ENCODE results near the gene SORCS2.

SORCS2 gene

DNA sequence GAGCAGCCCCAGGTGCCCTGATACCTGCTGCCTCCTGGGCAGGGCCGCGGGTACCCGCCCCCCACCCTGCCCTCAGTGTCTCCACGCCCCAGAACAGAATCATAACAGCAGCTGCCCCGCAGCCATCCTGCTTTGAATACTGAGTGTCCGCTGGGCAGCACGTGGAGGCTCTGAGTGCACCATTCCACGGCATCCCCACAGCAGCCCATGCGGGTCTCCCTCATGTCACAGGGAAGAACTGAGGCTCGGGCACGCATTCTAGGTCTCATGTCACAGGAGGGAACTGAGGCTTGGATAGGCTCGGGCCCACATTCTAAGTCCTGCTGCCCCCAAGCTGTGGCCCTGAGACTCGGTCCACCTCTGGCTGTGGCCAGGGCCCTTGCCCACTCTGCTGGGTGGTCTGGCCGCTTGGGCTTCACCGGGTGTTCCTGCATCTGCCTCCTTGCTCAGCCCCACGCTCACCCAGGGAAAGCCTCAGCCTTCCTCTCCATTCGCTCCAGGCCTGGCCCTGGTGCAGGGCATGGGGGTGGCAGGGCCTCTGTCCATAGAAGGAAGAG is 464.0 kb downstream of the SORCS2 start:
- peaks cover 29% of the 10 kb centered on the region for H3K27me3 Mint-ChIP-seq

GRCh38 chr4:7657545-7658297 is 465.4 kb downstream of the SORCS2 start:
- no peak overlapping the region for H3K4me3 Mint-ChIP-seq

More for the DNA sequence above, 464.0 kb downstream of the SORCS2 start:
- no peak for DNase-seq
- Mint-ChIP-seq H3K36me3 (ENCODE audit: low read depth) (no peaks in the 10 kb centered on the region), H3K4me3 (no peak overlapping the region), H3K4me1 (ENCODE audit: low read depth) (no peaks in the 10 kb centered on the region), H3K9me3 (no peaks in the 10 kb centered on the region), H3K27ac (no peak overlapping the region)

DNA sequence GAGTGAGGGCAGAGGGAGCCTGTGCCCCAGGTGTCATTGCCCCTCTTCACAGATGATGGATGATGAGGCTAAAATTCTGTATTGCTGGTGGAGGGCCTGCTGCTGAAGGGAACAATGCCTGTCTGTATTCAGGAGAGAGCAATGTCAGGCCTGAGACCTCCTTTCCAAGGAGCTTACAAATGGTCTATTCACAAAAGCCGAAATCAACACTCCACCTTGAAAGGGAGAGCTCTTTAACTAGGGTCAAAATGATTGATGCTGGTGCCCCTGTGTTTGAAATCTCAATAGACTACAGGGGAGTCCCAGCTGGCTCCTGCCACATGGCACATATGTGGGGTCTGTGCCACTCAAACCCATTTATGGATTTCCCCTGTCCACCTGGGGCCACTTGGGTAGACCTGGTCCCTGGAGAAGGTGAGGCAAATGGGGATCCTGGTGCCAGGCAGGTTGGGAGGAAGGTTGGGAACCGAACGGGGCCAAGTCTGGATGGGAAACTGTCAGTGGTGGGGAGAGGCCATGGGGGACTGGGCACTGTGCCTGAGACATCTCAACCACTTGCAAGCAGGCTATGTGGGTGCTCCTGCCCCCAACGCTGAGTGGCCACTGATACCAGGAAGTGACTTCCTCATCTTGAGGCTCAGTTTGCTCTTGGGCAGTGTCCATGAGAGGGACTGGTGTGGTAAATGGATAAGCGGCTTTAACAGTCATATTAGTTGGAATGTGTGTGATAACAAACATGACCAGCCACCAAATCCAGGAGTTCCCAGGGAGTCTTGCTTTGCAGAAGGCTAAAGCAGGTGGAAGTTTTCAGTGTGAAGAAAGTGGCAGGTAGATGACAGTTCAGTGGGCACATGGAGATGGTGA is 466.2 kb downstream of the SORCS2 start:
- no peaks in the 10 kb centered on the region for H3K4me1 Mint-ChIP-seq (ENCODE audit: low read depth)
- DNase-seq = no peak
- H3K27ac Mint-ChIP-seq = no peak overlapping the region
- H3K27me3 Mint-ChIP-seq = peaks cover 21% of the 10 kb centered on the region
- no peaks in the 10 kb centered on the region for H3K36me3 Mint-ChIP-seq (ENCODE audit: low read depth)
- no peak overlapping the region for H3K4me3 Mint-ChIP-seq
- no peaks in the 10 kb centered on the region for H3K9me3 Mint-ChIP-seq

More at GRCh38 chr4:7657545-7658297, 465.4 kb downstream of the SORCS2 start:
- H3K9me3 Mint-ChIP-seq = no peaks in the 10 kb centered on the region
- no peaks in the 10 kb centered on the region for H3K4me1 Mint-ChIP-seq (ENCODE audit: low read depth)
- DNase-seq = no peak
- no peak overlapping the region for H3K27ac Mint-ChIP-seq
- peaks cover 24% of the 10 kb centered on the region for H3K27me3 Mint-ChIP-seq
- no peaks in the 10 kb centered on the region for H3K36me3 Mint-ChIP-seq (ENCODE audit: low read depth)

- Mint-ChIP-seq H3K27ac (no peak overlapping the region), H3K4me3 (no peak overlapping the region), H3K27me3 (peaks cover 11% of the 10 kb centered on the region), H3K36me3 (ENCODE audit: low read depth) (no peaks in the 10 kb centered on the region), H3K4me1 (ENCODE audit: low read depth) (no peaks in the 10 kb centered on the region), H3K9me3 (no peaks in the 10 kb centered on the region)
- DNase-seq = no peak
Measured at GRCh38 chr4:7659429-7660175, 467.3 kb downstream of the SORCS2 start.

DNA sequence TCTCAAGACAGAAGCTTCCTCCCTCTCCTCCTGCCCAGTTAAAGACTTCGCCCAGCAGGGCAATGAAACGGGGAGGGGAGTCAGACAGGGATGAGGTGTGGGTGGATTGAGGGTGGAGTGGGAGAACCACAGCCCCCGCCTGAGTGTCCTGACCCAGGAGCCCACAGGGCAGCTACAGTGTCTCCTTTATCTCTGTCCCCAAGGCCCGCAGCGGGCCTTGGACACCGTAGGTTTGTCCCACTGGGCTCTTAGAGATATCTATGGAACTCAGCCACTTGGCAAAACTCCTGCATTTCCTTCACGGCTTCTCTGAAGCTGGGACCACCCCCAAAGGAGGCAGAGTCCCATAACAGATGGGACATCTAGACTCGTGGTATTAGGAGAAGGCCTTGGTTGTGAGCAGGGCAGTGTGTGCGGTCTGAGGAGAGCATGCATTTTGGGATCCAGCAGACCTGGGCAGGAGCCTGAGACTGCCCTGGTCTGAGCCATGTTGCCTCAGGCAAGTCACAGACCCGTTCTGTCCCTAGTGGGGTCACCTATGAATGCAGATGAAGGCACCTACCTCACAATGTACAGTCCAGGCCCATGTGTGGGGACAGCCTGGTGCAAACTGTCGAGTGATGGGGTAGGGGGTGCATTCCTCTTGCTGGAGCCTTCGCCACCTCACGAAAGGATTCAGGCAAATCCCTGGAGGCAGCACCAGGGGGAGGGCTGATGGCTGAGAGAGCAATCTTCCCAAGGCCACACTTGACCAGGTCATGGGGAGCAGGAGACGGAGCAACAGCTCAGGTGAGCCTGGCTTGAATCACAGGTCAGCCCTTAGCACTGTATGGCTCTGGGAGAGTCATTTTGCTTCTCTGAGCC is 468.1 kb downstream of the SORCS2 start:
- peaks cover 5% of the 10 kb centered on the region for H3K27me3 Mint-ChIP-seq
- H3K9me3 Mint-ChIP-seq = no peaks in the 10 kb centered on the region

DNA sequence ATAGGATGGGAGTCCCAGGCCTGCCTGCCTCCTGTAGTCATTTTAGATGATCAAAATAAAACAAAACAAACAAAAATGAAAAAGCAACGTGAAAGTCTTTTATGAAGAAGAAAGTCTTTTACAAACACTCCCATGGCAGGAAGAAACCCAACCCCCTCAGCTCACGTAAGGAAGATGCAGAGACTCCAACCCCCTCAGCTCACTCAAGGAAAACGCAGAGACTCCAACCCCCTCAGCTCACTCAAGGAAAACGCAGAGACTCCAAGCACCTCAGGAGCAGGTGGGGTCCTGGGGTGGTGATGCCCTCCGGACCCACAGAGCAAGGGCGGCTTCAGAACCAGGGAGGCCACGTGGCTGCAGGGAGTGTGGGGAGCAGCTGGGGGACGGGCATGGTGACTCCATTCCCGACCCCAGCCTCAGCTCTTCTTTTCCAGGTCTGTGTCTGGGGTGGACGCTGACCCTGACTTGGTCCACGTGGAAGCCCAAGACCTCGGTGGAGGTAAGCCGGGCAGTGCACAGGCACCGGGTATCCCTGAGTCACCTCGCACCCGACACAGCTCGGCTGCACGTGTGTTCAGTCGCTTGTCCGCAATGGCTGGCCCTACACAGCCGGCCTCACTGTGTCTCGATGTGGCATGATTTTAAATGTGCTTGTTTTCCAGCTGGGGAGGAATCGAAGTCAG is 468.9 kb downstream of the SORCS2 start:
- Mint-ChIP-seq H3K4me1 (ENCODE audit: low read depth) (no peaks in the 10 kb centered on the region), H3K27me3 (no peaks in the 10 kb centered on the region)

More for the DNA sequence above, 468.1 kb downstream of the SORCS2 start:
- no peak for DNase-seq
- H3K36me3 Mint-ChIP-seq (ENCODE audit: low read depth) = no peaks in the 10 kb centered on the region
- no peak overlapping the region for H3K4me3 Mint-ChIP-seq
- no peaks in the 10 kb centered on the region for H3K4me1 Mint-ChIP-seq (ENCODE audit: low read depth)
- no peak overlapping the region for H3K27ac Mint-ChIP-seq

GRCh38 chr4:7661846-7662506 is 469.6 kb downstream of the SORCS2 start:
- Mint-ChIP-seq H3K4me3 (no peak overlapping the region), H3K9me3 (no peaks in the 10 kb centered on the region), H3K27ac (no peak overlapping the region), H3K4me1 (ENCODE audit: low read depth) (no peaks in the 10 kb centered on the region), H3K36me3 (ENCODE audit: low read depth) (no peaks in the 10 kb centered on the region), H3K27me3 (no peaks in the 10 kb centered on the region)
- no peak for DNase-seq

More for the DNA sequence above, 468.9 kb downstream of the SORCS2 start:
- Mint-ChIP-seq H3K36me3 (ENCODE audit: low read depth) (no peaks in the 10 kb centered on the region), H3K27ac (no peak overlapping the region), H3K4me3 (no peak overlapping the region), H3K9me3 (no peaks in the 10 kb centered on the region)
- DNase-seq = no peak

GRCh38 chr4:7662507-7662846 is 470.1 kb downstream of the SORCS2 start:
- Mint-ChIP-seq H3K9me3 (no peaks in the 10 kb centered on the region), H3K27ac (no peak overlapping the region), H3K27me3 (no peaks in the 10 kb centered on the region), H3K4me1 (ENCODE audit: low read depth) (no peaks in the 10 kb centered on the region), H3K4me3 (no peak overlapping the region), H3K36me3 (ENCODE audit: low read depth) (no peaks in the 10 kb centered on the region)
- no peak for DNase-seq

GRCh38 chr4:7663075-7663541 is 470.8 kb downstream of the SORCS2 start:
- Mint-ChIP-seq H3K36me3 (ENCODE audit: low read depth) (no peaks in the 10 kb centered on the region), H3K4me1 (ENCODE audit: low read depth) (no peaks in the 10 kb centered on the region), H3K9me3 (no peaks in the 10 kb centered on the region), H3K27me3 (no peaks in the 10 kb centered on the region), H3K4me3 (no peak overlapping the region), H3K27ac (no peak overlapping the region)
- DNase-seq = no peak

- no peak for DNase-seq
- Mint-ChIP-seq H3K9me3 (no peaks in the 10 kb centered on the region), H3K36me3 (ENCODE audit: low read depth) (no peaks in the 10 kb centered on the region), H3K4me1 (ENCODE audit: low read depth) (no peaks in the 10 kb centered on the region), H3K27me3 (no peaks in the 10 kb centered on the region), H3K4me3 (no peak overlapping the region), H3K27ac (no peak overlapping the region)
Measured at GRCh38 chr4:7664106-7664505, 471.8 kb downstream of the SORCS2 start.

- no peak for DNase-seq
- H3K4me1 Mint-ChIP-seq (ENCODE audit: low read depth) = no peaks in the 10 kb centered on the region
- no peaks in the 10 kb centered on the region for H3K9me3 Mint-ChIP-seq
- H3K27ac Mint-ChIP-seq = no peak overlapping the region
- no peaks in the 10 kb centered on the region for H3K36me3 Mint-ChIP-seq (ENCODE audit: low read depth)
- H3K27me3 Mint-ChIP-seq = no peaks in the 10 kb centered on the region
- no peak overlapping the region for H3K4me3 Mint-ChIP-seq
Measured at GRCh38 chr4:7665321-7665720, 473.0 kb downstream of the SORCS2 start.

DNA sequence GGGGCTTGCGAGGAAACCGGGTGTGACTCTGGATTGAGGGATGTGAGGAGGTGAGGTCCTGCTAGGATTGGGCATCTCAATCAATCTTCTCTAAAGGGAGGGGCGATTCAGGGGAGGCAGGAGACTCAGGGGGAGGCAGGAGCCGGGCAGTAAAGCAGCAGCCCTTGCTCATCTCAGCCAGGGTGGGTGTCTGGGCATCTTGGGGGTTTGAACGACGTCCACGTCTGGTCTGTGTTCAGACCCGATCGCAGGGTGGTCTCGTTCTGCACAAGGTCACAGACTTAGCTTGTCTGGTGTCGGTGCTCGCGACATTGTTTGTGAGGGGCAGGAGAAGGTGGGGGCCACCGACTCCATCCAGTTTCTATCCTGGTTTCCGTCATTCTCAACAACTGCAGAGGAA is 473.7 kb downstream of the SORCS2 start:
- Mint-ChIP-seq H3K27me3 (no peaks in the 10 kb centered on the region), H3K9me3 (no peaks in the 10 kb centered on the region), H3K4me1 (ENCODE audit: low read depth) (no peaks in the 10 kb centered on the region), H3K27ac (no peak overlapping the region), H3K36me3 (ENCODE audit: low read depth) (no peaks in the 10 kb centered on the region), H3K4me3 (no peak overlapping the region)
- no peak for DNase-seq

DNA sequence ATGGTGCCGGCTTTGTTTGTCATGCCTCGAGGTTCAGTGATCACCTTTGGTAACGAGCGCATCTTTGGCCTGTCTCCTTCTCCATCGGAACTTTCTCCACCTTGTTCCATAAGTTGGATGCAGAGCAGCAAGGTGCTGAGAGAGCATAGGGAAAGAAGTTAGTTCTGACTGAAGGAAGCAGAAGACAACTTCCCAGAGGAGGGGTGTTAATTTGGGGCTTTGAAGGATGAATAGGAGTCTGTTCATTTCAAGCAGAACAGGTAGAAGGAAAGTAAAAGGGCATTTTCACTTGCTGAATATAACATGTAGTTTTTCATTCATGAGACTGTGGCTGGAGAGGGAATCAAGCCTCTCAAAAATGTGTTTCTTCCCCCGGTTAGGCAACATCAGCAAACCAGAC is 474.4 kb downstream of the SORCS2 start:
- Mint-ChIP-seq H3K27me3 (no peaks in the 10 kb centered on the region), H3K4me1 (ENCODE audit: low read depth) (no peaks in the 10 kb centered on the region), H3K9me3 (peaks cover 3% of the 10 kb centered on the region), H3K27ac (no peak overlapping the region), H3K4me3 (no peak overlapping the region), H3K36me3 (ENCODE audit: low read depth) (no peaks in the 10 kb centered on the region)
- DNase-seq = no peak
